ENCODE results near the gene BCL6.

The BCL6 gene

GRCh38 chr3:187734841-187735240 is 10.4 kb downstream of the BCL6 start:
- H3K4me3 ChIP-seq (ENCODE audit: low read depth, low read length), result no peak overlapping the region
- TF ChIP-seq, protein P1, sequence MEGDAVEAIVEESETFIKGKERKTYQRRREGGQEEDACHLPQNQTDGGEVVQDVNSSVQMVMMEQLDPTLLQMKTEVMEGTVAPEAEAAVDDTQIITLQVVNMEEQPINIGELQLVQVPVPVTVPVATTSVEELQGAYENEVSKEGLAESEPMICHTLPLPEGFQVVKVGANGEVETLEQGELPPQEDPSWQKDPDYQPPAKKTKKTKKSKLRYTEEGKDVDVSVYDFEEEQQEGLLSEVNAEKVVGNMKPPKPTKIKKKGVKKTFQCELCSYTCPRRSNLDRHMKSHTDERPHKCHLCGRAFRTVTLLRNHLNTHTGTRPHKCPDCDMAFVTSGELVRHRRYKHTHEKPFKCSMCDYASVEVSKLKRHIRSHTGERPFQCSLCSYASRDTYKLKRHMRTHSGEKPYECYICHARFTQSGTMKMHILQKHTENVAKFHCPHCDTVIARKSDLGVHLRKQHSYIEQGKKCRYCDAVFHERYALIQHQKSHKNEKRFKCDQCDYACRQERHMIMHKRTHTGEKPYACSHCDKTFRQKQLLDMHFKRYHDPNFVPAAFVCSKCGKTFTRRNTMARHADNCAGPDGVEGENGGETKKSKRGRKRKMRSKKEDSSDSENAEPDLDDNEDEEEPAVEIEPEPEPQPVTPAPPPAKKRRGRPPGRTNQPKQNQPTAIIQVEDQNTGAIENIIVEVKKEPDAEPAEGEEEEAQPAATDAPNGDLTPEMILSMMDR (conservative IDR thresholded peaks at IDR 0.05; ENCODE audit: low read depth, low read length), result no peak
- peak; percentile 36 for DNase-seq (ENCODE audit: low read depth)

GRCh38 chr3:187733371-187733770 is 11.9 kb downstream of the BCL6 start:
- no peak for DNase-seq (ENCODE audit: low read depth)
- TF ChIP-seq, protein P1 (conservative IDR thresholded peaks at IDR 0.05; ENCODE audit: low read depth, low read length), result no peak
- no peak overlapping the region for H3K4me3 ChIP-seq (ENCODE audit: low read depth, low read length)

DNA sequence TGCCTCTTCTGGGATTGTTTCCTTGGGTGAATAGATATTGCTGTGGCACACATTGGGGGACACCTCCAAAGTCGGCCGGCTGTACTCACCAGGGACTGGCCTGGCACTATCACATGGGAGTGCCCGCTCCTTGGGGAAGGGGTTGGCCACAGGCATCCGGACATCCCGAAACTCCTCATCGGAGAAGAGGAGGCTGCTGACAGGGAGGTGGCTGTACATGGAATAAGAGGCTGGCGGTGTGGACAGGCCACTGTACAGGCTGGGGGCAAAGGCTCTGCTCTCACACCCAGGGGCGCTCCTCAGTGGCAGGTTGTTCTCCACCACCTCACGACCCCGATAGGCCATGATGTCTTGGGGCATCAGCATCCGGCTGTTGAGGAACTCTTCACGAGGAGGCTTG is 15.7 kb downstream of the BCL6 start:
- TF ChIP-seq, protein P1 (conservative IDR thresholded peaks at IDR 0.05; ENCODE audit: low read depth, low read length), result no peak
- no peak overlapping the region for H3K4me3 ChIP-seq (ENCODE audit: low read depth, low read length)
- no peak for DNase-seq (ENCODE audit: low read depth)

GRCh38 chr3:187728940-187729583 is 16.2 kb downstream of the BCL6 start:
- DNase-seq (ENCODE audit: low read depth), result no peak
- H3K4me3 ChIP-seq (ENCODE audit: low read depth, low read length), result no peak overlapping the region
- TF ChIP-seq, protein P1 (conservative IDR thresholded peaks at IDR 0.05; ENCODE audit: low read depth, low read length), result no peak

GRCh38 chr3:187728248-187728647 is 17.0 kb downstream of the BCL6 start:
- TF ChIP-seq, protein P1 (conservative IDR thresholded peaks at IDR 0.05; ENCODE audit: low read depth, low read length), result no peak
- H3K4me3 ChIP-seq (ENCODE audit: low read depth, low read length), result no peak overlapping the region

DNA sequence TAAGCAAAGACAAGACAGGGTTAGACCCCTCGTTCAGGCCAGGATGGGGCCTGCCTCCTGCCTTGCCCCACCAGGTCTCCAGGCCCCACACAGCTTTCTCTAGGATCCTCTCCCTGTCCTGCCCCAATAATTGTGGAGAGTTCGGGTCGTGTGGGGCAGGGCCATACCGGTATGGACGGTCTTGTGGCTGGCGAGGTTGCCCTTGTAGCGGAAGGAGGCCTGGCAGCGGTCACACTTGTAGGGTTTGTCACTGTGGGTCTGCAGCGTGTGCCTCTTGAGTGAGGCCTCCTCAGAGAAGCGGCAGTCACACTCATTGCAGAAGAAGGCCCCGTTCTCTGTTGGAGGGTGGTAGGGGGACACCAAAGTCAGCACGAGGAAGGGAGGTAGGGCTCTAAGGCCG is 18.7 kb downstream of the BCL6 start:
- TF ChIP-seq, protein P1 (conservative IDR thresholded peaks at IDR 0.05; ENCODE audit: low read depth, low read length), result no peak
- H3K4me3 ChIP-seq (ENCODE audit: low read depth, low read length), result no peak overlapping the region
- no peak for DNase-seq (ENCODE audit: low read depth)

More at GRCh38 chr3:187728248-187728647, 17.0 kb downstream of the BCL6 start:
- no peak for DNase-seq (ENCODE audit: low read depth)

Measured in choroid plexus epithelial cell (primary cell).